A549 (cell line): ENCODE measurements around the gene MYO18B.

ENCODE experiments used
- EP300 ChIP-seq, 2 experiments: fragments of >200 bp; sonication (Bioruptor Twin); formaldehyde crosslinking; IDR thresholded peaks; 2 replicates in 1 of 2; 3 replicates in 1 of 2; pipeline ENCODE4 v1.6.1; 2016 to 2017
- RFX5 ChIP-seq: fragments of 450-650 bp; IDR thresholded peaks from 2 replicates; pipeline ENCODE4 v1.7.1; 2014; ENCODE audit warnings: antibody characterized with exemption, mild to moderate bottlenecking, moderate library complexity
- TP53 ChIP-seq: fragments of 250-450 bp; sonication (Bioruptor Pico); IDR thresholded peaks from 2 replicates; pipeline ENCODE4 v1.5.0; 2021; ENCODE audit warnings: mild to moderate bottlenecking, moderate library complexity
- TF ChIP-seq, protein P1 (sequence below): fragments of >200 bp; sonication (Bioruptor Twin); formaldehyde crosslinking; IDR thresholded peaks from 3 replicates; pipeline ENCODE4 v1.5.1; 2016

- TF ChIP-seq RFX5: no peak
- TF ChIP-seq TP53 (CRISPR knock-in tag): no peak
- TF ChIP-seq EP300 (IDR thresholded peaks at IDR 0.05): no peak
- TF ChIP-seq, protein P1, sequence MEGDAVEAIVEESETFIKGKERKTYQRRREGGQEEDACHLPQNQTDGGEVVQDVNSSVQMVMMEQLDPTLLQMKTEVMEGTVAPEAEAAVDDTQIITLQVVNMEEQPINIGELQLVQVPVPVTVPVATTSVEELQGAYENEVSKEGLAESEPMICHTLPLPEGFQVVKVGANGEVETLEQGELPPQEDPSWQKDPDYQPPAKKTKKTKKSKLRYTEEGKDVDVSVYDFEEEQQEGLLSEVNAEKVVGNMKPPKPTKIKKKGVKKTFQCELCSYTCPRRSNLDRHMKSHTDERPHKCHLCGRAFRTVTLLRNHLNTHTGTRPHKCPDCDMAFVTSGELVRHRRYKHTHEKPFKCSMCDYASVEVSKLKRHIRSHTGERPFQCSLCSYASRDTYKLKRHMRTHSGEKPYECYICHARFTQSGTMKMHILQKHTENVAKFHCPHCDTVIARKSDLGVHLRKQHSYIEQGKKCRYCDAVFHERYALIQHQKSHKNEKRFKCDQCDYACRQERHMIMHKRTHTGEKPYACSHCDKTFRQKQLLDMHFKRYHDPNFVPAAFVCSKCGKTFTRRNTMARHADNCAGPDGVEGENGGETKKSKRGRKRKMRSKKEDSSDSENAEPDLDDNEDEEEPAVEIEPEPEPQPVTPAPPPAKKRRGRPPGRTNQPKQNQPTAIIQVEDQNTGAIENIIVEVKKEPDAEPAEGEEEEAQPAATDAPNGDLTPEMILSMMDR: no peak
These were observed 55.7 kb downstream of the MYO18B start for GRCh38 chr22:25797498-25798290.
